Astrocyte (in vitro differentiated cells and primary cell): ENCODE measurements around the gene TNNI2.

Experiments
- EZH2 ChIP-seq: IDR thresholded peaks from 2 replicates; pipeline ENCODE4 v1.6.1; 2012; ENCODE audit warnings: mild to moderate bottlenecking, low read length, inconsistent platforms; ENCODE audit not compliant: insufficient read depth
- TF ChIP-seq, protein P1 (sequence below): IDR thresholded peaks from 2 replicates; pipeline ENCODE4 v1.5.1; 2011; ENCODE audit warnings: low read depth, mild to moderate bottlenecking, inconsistent platforms, low read length, moderate library complexity; ENCODE audit not compliant: insufficient read depth

DNA sequence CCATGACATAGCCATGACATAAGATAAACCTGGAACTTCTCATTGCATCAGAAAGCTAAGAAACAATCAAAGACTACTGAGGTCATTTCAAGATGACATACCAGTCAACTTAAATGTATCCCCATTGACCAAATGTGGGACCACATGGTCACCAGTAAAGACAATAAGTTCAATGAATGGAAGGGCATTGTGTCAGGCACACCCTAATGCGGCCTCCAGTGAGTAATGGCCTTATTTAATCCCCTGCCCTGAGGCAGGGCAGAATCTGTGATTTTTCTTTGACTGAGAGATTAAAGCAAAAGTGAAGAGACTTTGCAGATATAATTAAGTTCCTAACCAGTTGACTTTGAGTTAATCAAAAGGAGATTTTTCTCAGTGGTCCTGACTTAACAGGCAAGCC is 21.3 kb upstream of the TNNI2 start:
- TF ChIP-seq, protein P1, sequence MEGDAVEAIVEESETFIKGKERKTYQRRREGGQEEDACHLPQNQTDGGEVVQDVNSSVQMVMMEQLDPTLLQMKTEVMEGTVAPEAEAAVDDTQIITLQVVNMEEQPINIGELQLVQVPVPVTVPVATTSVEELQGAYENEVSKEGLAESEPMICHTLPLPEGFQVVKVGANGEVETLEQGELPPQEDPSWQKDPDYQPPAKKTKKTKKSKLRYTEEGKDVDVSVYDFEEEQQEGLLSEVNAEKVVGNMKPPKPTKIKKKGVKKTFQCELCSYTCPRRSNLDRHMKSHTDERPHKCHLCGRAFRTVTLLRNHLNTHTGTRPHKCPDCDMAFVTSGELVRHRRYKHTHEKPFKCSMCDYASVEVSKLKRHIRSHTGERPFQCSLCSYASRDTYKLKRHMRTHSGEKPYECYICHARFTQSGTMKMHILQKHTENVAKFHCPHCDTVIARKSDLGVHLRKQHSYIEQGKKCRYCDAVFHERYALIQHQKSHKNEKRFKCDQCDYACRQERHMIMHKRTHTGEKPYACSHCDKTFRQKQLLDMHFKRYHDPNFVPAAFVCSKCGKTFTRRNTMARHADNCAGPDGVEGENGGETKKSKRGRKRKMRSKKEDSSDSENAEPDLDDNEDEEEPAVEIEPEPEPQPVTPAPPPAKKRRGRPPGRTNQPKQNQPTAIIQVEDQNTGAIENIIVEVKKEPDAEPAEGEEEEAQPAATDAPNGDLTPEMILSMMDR, result no peak
- TF ChIP-seq EZH2, result no peak
